COR-L47 (cell line): ENCODE measurements around the gene TFDP2.

Experiments used
- DNase-seq: peaks from one replicate; lab custom pipeline; 2025; lab: John Stamatoyannopoulos, UW

Gene TFDP2

DNA sequence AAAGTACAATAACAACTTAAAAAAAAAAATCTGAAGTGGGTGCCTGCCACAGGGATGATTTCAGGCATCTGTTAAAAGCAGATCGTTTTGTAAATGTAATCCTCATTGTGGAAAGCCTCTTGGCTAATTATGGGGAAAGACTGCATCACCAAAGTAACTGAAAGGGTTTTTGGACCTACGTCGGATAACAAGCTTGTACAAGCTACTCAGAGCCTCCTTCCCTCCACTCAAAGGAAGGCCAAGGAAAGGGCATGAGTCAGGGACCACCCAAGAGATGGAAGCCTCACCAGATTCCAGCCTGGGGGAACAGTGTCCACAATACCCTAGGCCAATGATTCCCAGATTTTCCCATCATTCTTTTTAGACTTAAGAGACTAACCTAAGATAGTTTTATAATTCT lies 188.6 kb downstream of the TFDP2 start:
- DNase-seq, result no peak

DNA sequence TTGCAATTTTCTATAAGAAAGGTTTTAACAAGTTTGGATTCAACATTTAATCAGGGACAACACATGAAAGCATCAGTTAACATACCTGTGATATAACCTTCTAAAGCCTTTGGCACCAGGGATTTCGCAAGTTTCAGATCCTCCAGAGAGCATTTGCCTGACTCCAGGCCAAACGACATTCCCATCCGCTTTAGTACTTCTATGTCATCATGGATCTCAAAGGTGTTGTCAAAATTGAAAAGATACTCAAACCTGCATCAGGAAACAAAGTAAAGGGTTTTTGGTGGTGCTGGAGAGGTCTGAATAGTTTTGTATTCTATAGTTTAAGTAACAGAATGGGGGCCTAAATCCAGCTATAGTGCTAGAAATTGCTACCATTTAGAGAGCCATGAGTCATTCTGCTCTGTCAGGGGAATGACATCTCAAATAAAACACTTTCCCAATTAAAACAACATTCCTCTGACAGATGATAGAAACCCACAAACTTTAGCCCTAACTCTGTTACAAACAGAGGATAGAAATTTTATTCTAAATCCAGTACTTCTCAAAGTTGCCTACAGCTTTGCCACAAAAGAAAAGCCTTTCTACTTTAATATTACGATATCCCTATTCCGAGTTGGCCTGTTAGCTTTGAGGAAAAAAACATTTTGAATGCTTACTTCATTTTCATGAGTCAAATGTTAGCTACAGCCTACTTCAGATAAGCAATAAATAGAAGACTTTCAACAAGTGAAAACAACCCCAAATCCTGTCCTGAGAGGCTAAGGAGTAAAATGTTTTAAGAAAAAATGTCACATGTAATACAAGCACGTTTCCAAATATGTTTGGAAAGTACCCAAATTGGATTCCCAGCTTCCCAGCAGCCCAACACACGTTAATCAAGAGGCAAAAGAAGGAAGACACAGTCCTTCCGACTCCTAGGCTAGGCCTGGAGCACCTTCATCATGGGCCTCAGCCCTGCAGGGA lies 189.5 kb downstream of the TFDP2 start:
- no peak for DNase-seq

DNA sequence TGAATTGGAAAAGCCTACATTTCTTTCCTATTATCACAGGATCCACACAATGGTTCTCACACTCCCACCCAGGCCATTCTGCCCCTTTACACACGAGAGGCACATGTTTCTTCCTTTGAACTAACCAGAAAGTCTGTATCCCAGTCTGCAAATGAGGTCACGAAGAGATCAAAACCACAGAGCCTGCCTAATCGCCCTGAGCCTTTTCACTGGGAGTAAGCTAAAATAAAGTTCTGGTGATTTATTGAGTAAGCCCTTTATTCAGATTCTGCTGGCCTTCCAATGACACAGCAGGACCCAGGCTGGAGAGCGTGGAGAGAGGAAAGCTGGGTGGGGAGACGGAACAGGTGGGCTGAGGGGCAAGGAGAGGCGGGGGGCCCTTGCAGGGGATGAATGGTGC lies 194.2 kb downstream of the TFDP2 start:
- DNase-seq, result no peak

- DNase-seq, result no peak
Measured at GRCh38 chr3:141952611-141953010, 196.7 kb downstream of the TFDP2 start.

- DNase-seq, result no peak
Measured at GRCh38 chr3:141950572-141951493, 198.5 kb downstream of the TFDP2 start.

GRCh38 chr3:141949972-141950371 lies 199.4 kb downstream of the TFDP2 start:
- DNase-seq, result no peak

DNA sequence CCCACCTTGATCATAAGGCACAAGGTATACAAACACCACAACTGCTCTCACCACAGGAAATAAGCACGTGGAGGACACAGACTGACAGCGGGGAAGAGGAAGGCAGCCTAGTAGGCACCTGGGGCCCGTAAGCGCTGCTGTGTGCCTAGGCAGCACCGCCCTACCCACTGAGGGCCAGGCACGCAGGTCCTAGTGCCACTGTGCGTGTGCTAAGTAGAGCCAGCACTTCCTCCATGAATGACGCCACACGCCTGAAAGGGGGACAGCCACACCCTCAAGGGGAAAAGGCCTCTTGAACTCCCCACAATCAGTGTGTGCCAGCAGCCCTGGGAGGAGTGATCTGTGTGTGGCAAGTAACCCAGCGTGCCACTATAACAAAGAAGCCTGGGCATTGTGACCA lies 199.9 kb downstream of the TFDP2 start:
- no peak for DNase-seq

- no peak for DNase-seq
Measured at GRCh38 chr3:141945726-141946485, 203.4 kb downstream of the TFDP2 start.

DNA sequence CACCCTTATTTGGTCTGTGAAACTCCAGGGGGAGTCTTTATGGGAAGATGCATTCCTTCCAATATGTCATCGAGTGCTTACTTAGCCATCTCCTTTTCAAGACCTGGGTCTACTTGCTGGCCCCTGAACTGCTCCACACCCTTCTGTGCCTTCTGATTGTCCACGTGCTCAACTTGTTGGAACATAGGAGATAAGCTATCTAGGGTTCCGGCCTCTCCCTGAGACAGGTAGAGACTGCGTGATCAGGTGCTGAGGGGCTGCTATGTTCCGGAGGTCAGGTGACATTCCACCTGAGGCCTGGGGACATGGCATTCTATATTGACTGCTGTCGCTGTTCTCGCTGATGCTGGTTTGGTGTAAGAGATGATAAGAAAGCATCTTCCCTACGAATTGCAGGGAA lies 207.3 kb downstream of the TFDP2 start:
- DNase-seq, result no peak

DNA sequence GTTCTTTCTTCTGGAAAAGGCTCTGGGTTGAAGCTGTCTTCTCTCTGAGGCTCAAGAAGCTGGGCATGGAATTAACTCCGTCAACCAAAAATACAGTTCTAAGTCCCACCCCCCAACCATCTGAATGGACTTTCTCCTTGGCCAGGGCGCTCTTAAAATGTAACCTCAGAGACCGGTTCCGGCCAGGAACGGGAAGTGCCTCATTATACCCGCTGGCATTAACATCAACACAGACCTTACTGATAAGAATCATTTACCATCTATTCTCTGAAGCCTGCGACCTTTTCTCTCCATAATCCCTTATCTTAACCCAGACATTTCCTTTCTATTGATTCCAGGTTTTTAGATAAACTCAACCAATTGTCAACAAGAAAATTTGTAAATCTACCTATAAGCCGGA lies 208.3 kb downstream of the TFDP2 start:
- DNase-seq, result no peak

DNA sequence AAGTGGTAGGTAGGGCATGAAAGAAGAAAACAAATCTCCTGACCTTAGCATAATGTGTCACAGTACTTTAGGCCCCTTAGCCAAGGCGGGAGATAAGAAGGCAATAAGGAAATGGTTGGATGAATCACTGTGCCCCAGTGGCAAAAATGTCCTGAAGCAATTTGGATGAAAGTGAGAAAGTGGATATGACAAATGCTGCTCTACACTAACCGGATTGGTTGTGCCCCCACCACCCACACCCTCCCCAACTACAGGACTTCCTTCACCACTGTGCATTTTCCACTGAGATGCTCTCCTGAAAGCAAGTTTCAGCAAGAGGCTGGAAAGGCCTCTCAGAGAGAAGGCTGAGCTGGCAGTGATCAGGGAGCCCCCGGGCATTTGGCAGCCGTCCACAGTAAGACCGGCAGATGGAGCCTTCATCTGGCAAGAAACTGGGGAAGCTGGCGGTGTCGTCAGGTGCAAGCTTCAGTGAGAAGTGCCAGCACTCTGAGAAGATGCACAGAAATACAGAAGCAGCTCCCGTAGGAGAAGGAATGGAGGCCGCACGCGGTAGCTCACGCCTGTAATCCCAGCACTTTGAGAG lies 209.1 kb downstream of the TFDP2 start:
- peak; percentile 90 for DNase-seq

DNA sequence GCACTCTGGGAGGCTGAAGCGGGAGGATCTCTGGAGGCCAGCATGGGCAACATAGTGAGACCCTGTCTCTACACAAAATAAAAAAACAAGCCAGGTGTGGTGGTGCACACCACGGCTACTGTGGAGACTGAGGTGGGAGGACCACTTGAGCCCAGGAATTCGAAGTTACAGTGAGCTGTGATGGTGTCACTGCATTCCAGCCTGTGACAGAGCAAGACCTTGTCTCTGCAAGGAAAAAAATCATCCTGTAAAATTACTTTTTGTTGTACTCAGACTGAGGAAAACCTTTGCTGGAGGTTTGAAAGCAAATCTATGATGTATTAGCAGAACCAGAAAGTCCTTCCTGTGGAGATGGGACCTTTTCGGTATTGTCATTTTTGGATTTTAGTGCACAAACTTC lies 209.6 kb downstream of the TFDP2 start:
- no peak for DNase-seq

GRCh38 chr3:141938011-141938500 lies 211.3 kb downstream of the TFDP2 start:
- DNase-seq, result no peak

DNA sequence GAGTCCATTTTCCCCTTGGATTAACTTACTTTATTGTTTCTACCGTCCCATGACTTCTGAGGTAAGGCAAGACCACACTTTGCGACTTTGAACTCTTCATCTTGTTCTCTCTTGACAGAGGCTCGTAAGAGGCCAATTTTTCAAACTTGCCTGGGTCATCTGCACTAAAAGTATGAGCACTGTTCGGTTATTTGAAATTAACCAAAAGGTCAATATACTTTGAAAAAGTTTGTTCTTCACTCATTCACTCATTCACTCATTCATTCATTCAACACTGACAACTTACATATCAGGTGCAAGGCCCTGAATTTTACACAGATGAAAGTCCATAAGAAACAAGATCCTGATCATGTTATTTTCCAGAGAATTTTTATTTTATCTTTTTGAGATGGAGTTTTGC lies 215.0 kb downstream of the TFDP2 start:
- no peak for DNase-seq

- no peak for DNase-seq
Measured at GRCh38 chr3:141933421-141934300, 215.7 kb downstream of the TFDP2 start.

DNA sequence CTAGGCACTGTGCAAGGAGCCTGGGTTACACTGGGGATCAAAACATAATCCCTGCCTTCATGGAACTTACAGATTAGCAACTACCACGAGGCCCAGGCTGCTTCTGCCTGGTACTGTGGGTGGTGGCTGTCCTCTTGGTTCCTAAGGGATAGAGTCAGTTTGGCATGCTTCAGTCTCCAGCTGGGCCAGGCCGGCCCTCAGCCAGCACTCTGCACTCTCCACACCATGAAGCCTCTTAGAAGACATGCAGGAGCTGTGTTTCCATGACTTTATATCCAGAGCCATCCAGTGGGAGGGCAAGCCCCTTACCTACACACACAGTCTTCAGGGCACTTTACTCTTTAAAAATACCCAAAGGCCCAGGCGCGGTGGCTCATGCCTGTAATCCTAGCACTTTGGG lies 218.5 kb downstream of the TFDP2 start:
- no peak for DNase-seq

- DNase-seq, result no peak
Measured at GRCh38 chr3:141929341-141929995, 219.9 kb downstream of the TFDP2 start.

DNA sequence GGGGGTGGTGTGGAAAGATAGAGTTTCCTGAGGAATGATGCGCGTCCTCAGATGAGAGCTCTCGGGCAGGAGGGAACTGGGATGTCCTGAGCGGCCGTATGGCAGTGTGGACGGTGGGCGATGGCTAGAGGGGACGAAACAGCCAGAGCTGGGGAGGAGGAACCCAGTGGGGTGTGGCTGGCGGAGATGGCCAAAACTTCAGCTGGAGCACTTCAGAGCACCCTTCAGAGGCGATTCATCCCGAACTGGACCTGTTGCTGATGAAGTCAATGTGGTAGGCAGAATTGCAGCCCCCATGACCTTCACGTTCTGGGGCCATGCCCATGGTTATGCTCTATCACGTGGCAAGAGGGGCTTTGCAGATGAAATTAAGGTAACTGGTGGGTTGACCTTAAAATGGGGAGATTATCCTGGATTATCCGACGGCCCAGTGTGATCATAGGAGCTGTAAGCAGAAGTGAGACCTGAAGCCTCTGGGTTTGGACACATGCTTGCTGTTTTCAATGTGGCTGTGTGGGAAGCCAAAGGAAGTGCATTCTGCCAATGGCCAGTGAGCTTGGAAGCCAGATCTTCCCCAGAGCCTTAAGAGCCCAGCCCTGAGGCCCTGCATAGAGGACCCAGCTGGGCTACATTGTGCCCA lies 220.6 kb downstream of the TFDP2 start:
- DNase-seq, result no peak

DNA sequence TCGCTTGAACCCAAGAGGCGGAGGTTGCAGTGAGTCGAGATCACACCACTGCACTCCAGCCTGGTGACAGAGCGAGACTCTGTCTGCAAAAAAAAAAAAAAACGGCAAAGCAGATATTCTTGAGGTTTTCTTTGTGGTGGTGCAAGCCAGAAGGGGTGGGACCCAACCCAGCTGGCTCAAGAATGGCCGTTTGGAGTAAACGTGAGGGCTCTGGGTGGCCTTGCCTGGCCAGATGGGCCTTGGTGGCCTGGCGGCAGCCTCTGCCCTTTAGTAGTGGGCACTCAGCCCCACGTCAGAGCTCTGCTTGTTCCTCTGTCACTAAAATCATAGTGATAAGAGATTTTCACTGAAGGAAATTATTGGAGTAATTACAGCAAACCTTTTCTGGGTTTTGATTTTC lies 222.4 kb downstream of the TFDP2 start:
- DNase-seq, result no peak
